Activated CD4-positive, alpha-beta T cell treated with anti-CD3 and anti-CD28 coated beads, Interleukin-2, Interleukin-6, amounts not matched to agents 100 ng/mL and 50 ng/mL, durations not matched to agents 16 hours and 8 hours (primary cell): ENCODE measurements around the gene STEEP1.

ENCODE experiments used
- DNase-seq: peaks from one replicate; pipeline ENCODE4 v3.0.0-alpha.2; 2020

STEEP1 gene

DNA sequence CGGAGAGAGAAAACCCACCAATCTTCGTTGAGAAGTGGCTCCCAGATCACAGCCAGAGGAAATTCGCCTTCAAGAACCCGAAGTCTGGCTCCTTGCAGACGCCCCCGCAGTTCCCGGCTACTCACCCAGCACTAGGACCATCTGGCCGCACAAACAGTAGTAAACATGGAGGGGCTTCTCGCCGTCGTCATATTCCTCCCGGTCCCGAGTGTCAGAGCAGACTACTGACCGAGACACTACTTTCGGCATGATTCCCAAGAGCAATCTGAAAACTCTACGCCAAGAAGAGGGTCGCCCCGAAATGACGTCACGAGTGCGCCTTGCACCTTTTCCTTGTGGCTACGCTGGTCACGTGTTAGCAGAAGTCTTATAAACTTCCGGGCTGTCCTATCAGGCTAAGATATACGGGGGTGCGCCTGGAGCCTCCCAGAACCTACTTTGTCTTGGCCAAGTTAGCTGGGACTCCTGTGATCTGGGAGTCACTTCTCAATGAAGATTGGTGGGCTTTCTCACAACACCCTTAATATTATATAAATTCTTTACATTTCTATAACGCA is at the start of gene STEEP1:
STEEP1 (minus strand) TSS at position 303 of the 557 bp plus-strand sequence; CDS start at position 249, 54 bp downstream.
- peak; percentile 89 for DNase-seq

DNA sequence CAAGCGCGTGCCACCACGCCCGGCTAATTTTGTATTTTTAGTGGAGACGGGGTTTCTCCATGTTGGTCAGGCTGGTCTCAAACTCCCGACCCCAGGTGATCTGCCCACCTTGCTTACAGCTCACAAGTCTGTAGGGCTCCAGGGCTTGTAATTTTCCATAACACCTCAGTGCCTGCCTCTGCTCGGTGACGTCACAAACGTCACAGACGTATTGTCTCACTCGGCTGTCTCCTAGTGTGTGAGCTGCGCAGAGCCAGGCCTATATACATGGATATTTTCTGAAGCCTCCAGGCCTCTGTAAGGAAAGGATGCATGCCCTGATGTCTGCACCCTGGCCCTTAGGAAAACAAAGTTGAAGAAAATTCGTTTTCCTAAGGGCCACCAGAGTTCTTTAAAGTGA is 49.6 kb upstream of the STEEP1 start:
- no peak for DNase-seq

DNA sequence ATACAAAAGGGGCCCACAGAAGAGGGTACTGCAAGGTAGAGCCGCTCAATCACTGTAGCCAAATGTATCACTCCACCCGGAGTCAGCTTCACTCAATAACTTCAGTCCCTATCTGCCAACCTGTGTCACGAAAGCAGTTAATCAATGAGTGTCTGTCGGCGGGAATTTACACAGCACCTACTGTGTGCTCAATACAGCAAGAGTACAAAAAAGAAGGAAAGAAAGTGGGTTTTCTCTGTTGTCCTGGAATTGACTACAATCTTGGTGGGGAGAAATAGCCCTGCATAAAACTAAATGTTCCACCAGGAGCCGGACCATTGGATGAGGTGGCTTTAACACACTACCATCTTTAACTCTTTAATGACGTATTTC is 41.8 kb upstream of the STEEP1 start:
- DNase-seq, result no peak

DNA sequence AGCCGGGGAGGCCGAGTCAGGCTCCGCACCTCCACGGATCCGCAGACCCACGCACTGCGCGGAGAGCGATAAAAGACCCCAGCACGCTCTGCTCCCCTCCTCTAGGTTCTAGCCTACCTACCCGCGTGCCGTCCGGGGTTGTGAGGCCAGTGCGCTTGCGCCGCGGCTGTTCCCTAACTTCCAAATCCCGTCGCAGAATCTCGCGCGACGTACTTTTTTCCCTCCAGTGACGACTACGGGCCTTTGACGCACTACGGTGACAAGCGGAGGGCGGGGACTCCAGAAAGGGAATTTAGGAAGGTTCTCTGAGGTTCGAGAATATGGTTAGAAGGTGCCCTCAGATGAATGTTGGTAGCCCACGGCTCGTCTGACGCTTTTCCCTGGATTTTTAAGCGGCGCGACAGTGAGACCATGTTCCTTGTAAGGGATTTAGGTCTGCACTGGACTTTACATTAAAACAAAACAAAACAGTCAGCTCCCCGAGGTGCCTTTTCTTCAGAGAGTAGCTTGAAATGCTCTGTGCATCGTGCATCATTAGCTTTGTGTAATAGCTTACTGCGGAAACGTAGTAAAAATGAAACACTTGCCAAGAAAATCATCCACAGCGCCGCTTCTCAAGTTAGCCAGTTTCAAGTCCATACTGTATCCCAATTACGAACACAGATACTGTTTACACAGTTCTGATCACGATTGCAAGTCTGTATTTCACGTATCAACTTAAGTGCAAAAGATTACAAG is 41.2 kb upstream of the STEEP1 start, which contains the start of gene NKRF:
NKRF (minus strand) TSS at position 145 of the 738 bp plus-strand sequence.
- DNase-seq, result peak; percentile 91

DNA sequence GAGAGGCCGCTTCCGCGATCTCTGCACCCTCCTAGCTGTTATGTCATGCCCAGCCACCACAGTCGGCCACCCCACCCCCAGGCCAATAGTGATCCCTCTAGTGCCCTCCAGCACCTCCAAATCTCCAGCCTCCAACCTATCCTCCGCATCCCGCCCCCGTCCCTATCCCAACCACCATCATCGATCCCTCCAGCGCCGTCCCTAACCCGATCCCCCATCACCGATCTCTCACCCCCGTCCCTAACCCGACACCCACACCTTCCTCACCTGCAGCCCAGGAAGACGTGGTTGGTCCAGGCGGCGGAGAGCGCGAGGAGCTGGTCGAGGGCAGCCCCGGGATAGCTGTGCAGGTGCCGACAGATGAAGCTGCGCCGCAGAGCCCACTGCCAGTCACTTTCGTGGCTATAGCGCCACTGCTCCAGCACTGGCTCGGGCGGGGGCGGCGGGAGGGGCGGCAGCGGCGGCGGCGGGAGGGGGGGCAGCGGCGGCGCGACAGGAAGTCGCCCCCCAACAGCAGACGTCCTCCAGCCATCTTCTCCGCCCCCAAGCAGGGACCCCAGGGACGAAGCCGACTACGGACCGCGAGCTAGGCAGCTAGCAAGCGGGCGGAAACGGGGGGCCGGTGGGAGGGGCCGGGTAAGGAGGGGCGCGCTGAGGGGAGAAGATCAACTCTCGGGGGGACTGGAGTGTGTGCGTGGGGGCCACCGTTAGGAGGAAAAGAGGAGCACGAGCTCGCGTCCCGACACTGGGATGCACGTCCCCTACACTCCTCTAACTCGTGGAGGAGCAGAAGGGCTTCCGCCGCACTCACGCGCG is 40.5 kb upstream of the STEEP1 start:
- peak; percentile 39 for DNase-seq

DNA sequence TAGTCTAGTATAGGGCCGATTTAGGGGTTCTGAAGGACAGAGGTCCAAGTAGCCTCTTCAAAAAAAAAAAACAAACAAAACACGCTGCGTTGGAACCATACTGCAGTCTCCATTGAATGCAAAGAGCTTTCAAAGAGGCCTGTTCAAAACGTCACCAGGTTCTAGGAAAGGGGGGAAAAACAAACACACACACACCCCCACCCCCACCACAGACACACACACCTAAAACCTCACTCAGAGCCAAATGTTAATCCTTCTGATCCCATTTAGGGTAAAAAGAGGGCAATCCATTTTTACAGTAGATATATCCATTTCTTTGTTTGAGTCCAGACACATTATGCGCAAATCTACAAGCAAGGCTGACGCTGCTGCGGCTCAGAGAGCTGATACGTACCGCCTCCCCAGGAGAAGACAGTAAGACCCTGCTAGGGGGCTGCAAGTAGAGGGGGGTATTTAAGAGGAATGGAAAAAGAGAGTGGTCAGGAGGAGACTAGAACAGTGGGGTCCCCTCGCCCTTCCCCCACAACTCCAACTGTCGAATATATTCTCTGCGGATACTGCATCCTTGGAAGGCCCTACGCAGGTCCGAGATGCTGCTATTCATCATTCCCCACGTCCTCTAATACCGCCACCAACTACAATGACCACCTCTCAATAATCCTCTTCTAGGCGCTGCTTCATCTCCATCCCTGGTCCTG is 39.7 kb upstream of the STEEP1 start:
- no peak for DNase-seq

DNA sequence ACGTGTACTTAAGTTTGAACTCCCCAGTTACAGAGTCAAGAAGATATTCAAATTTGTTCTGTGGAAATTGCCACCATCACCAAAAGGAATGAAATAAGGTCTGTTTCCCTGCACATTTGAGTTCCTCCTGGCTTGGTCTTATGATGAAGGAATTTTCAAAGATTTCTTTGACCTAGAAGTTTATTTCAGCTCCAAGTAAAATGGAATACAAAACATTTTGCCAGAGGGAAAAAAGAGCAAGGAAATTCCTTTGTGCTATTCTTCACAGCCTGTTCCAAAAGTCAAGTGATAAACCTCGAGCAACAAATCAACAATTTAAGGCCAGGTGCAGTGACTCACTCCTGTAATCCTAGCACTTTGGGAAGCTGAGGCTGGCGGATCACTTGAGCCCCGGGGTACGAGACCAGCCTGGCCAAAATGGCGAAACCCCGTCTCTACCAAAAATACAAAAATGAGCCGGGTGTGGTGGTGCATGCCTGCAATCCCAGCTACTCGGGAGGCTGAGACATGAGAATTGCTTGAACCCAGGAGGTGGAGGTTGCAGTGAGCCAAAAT is 37.6 kb upstream of the STEEP1 start:
- DNase-seq, result no peak

DNA sequence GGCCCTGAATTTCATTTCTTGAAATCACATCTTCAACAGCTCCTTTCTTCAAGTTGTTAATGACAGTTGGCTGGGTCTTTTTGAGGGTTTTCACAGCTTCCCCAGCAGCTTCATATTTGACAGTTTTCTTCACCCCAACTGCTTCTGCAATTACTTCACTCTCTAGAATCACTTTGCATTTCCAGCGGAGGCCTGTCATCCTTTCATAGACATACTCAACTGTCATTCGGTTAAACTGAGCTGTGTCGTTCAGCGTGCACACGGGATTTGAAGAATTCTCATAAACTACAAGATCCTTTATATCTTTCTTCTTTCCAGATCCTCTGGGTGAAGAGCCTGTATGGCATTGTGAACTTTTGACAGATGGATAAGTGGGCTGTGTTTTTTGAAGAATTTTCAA is 24.6 kb upstream of the STEEP1 start:
- no peak for DNase-seq

DNA sequence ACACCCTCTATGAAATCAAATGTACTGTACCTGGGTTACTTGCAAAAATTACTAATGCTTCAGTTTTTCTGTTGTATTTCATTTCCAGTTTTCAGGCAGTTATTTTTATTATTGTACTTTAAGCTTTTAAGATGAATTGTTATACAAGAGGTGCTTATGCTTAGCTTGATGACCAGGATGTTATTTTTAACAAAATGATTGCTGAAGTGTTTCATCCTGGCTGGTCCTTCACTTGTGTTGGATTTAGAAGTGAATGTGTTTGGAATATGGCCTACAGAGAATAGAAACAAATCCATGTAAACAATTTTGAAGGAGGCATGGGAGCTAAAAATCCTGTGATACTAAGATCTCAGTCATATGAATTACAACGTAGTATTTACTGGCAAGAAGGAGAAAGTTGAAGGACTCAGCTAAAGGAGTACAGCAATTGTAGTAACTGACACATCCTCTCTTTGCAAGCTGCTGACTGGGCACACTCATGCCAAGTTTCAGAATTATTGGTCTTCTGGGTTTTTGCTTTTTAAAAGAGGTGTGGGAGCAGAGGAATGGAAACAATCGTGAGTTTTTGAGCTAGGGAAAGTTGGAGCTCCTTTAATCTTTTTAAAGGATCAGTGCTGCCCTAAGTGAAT is 18.3 kb upstream of the STEEP1 start:
- DNase-seq, result peak; percentile 46

DNA sequence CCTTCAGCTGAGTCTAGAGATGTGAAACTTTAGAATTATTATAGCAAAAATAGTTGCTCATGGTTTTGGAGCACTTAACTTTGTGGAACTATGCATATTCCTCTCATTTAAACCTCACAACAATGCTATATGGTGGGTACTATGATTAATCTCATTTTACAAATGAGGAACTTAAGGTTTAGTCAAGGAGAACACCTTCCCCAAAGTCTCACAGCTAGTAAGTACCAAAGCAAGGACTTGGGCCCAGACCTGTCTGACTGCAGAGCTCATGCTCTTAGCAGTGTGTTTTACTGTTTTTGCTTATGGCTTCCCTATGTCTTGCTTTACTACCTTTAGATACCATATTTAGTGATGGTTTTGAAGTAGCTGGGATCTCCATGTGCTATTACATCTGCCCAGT is 14.2 kb upstream of the STEEP1 start:
- DNase-seq, result no peak

DNA sequence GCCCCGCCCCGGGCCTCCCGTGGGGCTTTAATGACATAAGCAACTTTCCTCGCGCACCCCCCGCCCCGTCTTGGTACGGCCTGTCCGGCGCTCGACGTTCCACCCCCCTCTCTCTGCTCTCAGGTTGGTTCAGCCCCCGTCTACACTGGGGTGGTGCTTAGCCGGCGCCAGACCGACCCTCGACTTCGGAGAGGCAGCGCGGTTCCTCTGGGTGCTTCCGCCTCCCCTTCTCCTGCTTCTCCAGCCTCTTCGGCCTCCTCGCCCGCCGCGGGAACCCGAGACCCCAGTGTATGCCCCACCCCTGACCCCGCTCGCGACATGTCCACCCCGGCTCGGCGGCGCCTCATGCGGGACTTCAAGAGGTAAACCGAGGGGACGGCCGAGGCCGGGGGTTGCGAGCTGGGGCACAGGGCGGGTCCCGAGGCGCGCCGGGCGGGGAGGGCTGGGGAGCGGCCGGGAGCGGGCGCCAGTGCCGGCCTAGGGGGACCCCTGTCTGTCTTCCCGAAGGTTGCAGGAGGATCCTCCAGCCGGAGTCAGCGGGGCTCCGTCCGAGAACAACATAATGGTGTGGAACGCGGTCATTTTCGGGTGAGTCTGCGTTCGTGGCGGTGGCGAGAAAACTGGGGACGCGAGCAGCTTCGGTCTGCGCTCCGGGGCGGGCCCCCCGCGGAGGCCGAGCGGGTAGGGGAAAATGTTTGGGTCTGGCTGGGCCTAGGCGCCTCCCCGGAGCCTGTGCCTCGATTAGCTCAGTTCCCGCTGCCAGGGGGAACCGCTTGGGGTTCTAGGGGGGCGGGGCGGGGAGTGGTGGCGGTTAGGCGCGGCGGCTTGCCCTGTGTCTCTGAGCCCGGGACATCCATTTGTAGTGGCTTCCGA is 9.4 kb upstream of the STEEP1 start, which contains the start of gene UBE2A:
UBE2A (plus strand) TSS at position 170 of the 873 bp plus-strand sequence; CDS start at position 319, 149 bp downstream.
- DNase-seq, result peak; percentile 90

DNA sequence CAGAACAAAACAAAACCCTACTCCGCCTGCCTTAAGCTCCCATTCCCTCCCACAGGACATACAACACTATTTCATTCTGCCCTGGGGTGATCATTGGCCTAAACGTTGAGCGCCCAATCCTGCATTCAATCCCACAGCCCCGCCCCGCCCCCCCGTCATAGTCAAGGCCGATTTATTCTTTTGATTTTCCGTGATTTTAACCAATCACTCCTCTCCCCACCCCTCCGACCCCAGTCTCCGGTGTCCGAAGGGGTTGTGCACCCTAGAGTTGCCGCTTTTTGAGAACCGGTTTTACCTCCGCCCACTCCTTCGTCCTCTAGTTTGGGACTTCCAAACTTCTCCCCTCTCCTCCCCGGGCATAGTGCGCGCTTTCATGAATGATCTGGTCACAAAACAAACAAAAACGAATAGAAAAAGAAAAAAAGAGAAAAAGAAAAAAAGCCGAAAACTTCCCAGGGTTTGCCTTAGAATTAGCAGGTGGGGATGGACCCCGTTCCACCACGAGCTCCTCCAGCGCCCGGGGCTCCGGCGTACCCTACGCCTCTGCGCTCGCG is 8.7 kb upstream of the STEEP1 start:
- DNase-seq, result peak; percentile 20

DNA sequence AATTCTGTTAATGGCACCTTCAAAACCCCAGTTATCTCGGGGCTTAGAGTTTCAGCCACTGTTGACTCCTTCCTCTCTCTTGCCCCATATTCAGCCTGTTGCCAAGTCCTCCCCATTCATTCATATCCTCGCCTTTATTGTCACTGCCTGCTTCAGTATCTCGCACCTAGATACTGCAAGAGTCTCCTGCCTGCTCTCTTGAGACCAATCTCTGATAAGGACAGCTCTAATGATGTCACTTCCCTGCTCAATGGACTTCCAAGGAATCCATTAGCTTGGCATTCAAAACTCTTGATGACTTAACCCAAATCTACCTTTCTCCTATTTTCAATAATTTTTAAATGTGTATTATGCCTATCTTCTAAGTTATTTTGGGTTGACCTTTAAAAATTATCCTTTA is 8.0 kb upstream of the STEEP1 start:
- DNase-seq, result no peak

DNA sequence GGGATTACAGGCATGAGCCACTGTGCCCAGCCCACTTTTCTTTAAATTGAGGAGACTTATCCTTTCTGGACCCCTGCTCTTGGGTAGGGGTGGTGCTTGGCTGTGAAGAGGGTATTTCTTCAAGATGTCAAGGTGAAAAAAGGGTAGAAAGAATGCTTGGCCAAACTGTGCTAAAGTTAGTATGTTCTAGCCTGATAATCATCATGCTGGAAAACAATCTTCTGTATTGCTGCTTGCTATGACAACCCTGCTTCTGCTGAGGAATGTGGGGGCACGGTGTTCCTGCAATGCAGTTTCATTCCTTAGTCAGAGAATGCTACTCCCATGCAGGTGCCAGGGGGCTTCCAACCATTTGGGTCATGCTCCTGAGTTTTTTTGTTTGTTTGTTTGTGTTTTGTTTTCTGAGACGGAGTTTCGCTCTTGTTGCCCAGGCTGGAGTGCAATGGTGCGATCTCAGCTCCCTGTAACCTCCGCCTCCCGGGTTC is 5.2 kb upstream of the STEEP1 start:
- DNase-seq, result no peak

DNA sequence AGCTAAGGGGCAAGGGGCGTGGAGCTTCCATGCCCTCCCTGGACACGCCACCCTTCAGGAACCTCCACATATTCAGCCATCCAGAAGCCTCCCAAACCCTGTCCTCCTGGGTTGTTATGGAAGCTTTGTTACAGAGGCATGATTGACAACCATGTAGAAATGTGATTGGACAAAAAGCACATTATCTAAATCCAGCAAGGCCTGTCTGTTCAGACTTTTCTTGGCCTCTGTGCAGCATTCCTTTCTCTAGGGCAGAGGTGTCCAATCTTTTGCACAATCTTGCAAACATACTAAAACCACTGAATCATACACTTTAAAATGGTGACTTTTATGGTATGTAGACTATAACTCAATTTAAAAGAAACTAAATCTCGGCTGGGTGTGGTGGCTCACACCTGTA is 12.7 kb downstream of the STEEP1 start:
- DNase-seq, result no peak

DNA sequence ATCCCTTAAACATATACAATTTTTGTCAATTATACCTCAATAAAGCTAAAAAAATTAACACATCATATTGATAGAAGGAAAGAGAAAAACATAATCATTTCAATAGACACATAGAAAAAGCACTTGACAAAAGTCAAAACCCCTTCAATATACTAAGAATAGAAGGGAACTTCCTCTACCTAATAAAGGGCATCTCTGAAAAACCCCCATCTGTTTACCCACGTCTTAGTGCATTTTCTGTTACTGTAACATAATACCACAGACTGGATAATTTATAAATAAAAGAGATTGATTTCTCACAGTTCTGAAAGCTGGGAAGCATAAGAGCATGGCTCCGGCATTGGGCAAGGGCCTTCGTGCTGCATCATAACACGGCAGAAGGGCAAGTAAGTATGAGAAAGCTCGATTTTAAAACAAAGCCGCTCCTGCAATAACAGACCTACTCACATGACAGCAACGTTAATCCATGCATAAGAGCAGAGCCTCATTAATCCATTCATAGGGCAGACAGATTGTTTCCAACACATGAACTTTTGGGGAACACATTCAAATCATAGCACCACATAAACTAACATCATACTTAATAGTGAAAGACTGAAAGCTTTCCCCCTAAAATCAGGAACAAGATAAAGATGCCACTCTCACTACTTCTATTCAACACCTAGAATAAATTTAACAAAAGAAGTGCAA is 15.7 kb downstream of the STEEP1 start:
- no peak for DNase-seq

DNA sequence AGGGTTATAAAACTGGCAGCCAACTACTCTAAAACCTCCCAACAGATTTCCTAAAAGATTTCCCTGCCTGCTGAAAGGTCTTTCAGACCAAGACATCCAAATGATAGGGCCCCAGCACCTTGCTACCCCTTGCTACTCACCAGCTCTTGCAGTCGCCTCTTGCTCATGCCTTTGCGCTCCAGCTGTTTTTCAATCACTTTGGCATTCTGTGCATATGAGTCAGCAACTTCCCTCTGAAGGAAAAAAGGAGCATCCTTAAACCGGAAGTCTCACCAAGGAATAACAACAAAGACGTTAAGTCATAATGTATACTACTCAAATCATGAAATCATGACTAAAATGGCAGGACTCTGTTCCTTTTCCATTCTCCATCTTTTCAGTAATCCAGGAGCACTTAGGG is 24.0 kb downstream of the STEEP1 start:
- DNase-seq, result no peak

DNA sequence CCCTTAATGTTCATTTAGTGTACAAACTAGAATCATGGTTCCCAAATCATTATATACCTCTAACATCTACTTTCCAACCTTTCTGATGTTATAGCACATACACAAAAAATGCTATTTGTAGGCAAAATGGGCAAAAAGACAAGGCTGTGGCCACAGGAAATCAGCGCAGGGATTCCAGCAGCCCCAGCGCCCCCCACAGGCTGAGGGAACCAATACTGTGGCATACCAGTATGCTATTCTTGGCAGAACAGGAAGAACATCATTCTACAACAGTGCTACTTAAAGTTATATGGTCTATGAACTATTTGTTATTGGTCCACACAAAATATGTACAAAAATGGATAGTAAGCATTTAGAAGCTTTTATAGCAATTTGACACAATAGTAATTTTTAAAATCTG is 25.3 kb downstream of the STEEP1 start:
- DNase-seq, result peak; percentile 8

DNA sequence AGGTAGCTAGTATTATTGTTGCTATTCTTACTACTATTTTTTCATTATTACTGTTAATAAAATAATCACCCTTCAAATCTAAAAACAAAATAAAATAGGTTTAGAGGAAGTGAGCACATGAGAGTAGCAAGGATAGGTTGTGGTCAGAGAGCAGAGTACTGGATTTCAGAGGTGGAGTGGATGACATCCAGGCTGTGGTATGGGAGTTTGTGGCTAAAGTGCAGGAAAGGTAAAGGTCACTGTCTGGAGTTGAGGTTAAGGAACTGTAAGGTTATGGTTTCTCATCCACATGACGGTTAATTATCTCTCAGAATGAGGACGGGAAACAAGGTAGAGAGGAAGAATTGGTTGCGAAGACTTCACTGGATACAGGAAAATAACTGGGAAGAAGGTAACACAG is 27.7 kb downstream of the STEEP1 start:
- no peak for DNase-seq
